BE2C (cell line): Measurements from ENCODE around the gene MAPK13.

Source experiments
- DNase-seq: peaks from one replicate; pipeline ENCODE4 v3.0.0-alpha.2; 2020
- H3K27me3 ChIP-seq: fragments of 250-450 bp; sonication (Bioruptor Pico); 2 replicates; pipeline ENCODE4 v1.5.1; 2020; ENCODE audit warnings: mild to moderate bottlenecking
- H3K36me3 ChIP-seq: fragments of 250-450 bp; sonication (Bioruptor Pico); 2 replicates; pipeline ENCODE4 v1.5.1; 2020; ENCODE audit warnings: mild to moderate bottlenecking
- H3K4me1 ChIP-seq: fragments of 250-450 bp; sonication (Bioruptor Pico); 2 replicates; pipeline ENCODE4 v1.5.1; 2020
- H3K4me3 ChIP-seq: 2 replicates; pipeline ENCODE4 v1.5.1; 2011; ENCODE audit warnings: low read depth, low read length
- H3K9me3 ChIP-seq: fragments of 250-450 bp; sonication (Bioruptor Pico); 2 replicates; pipeline ENCODE4 v1.5.1; 2020
- CTCF ChIP-seq: IDR thresholded peaks from 2 replicates; pipeline ENCODE4 v1.5.1; 2012; ENCODE audit warnings: mild to moderate bottlenecking, low read depth, low read length

MAPK13 gene

GRCh38 chr6:36186199-36186598 lies 55.9 kb downstream of the MAPK13 start:
- no peak for TF ChIP-seq CTCF
- no peaks in the 10 kb centered on the region for H3K4me1 ChIP-seq
- no peaks in the 10 kb centered on the region for H3K9me3 ChIP-seq
- no peaks in the 10 kb centered on the region for H3K36me3 ChIP-seq
- DNase-seq = no peak
- H3K27me3 ChIP-seq = no peaks in the 10 kb centered on the region
- H3K4me3 ChIP-seq = no peak overlapping the region

GRCh38 chr6:36187446-36187845 lies 57.1 kb downstream of the MAPK13 start:
- no peak for DNase-seq
- no peak overlapping the region for H3K4me3 ChIP-seq
- H3K36me3 ChIP-seq = no peaks in the 10 kb centered on the region
- no peaks in the 10 kb centered on the region for H3K9me3 ChIP-seq
- TF ChIP-seq CTCF = no peak
- no peaks in the 10 kb centered on the region for H3K4me1 ChIP-seq
- no peaks in the 10 kb centered on the region for H3K27me3 ChIP-seq
